RWPE1 (cell line): ENCODE results near the gene FAM50A.

Experiments
- CTCF ChIA-PET: fragments of 350-600 bp; sonication (Branson Sonifier 250); formaldehyde crosslinking; extraction: SDS; loops from one replicate; lab custom pipeline; 2021; lab: Yijun Ruan, JAX
- POLR2A ChIA-PET: fragments of 400-600 bp; formaldehyde crosslinking; extraction: SDS; loops from one replicate; lab custom pipeline; 2020; ENCODE audit warnings: antibody characterized with exemption; ENCODE audit not compliant: low non-redundant PET; lab: Yijun Ruan, JAX
- DNase-seq: peaks from one replicate; pipeline ENCODE4 v3.0.0; 2012; ENCODE audit warnings: low spot score
- H3K27ac ChIP-seq: fragments of 450-650 bp; 2 replicates; pipeline ENCODE4 v1.5.1; 2017
- CTCF ChIP-seq: fragments of 450-650 bp; conservative IDR thresholded peaks from 2 replicates; pipeline ENCODE4 v1.5.1; 2017; ENCODE audit warnings: low read depth, mild to moderate bottlenecking

FAM50A gene

GRCh38 chrX:154477891-154478477 is 34.0 kb downstream of the FAM50A start:
- ChIA-PET POLR2A (interaction anchor here (0.6 kb wide), 1 partner anchor 20 kb away, joined by 3 read pairs; the partner anchor contains the start of gene PLXNA3), CTCF (no interaction called here)
- TF ChIP-seq CTCF, result no peak
- DNase-seq, result no peak
- H3K27ac ChIP-seq, result peak overlapping the region; percentile 87

- CTCF ChIA-PET, result no interaction called here
- TF ChIP-seq CTCF, result no peak
- peak; percentile 86 for DNase-seq
- POLR2A ChIA-PET, result no interaction called here
- H3K27ac ChIP-seq, result peak within 1 kb of the TSS; percentile 87
Observed at GRCh38 chrX:154478728-154479622, 35.0 kb downstream of the FAM50A start, which contains the start of gene LAGE3. Gene LAGE3 (minus strand): TSS chrX:154479281. CDS start chrX:154478915, 366 bp downstream.

- no peak for TF ChIP-seq CTCF
- no peak for DNase-seq
- H3K27ac ChIP-seq, result no peak overlapping the region
- ChIA-PET CTCF (interaction anchor here (0.6 kb wide), 2 partner anchors 9 to 482 kb away, joined by 3 read pairs; no protein-coding TSS in a partner anchor), POLR2A (no interaction called here)
Observed at GRCh38 chrX:154481195-154481594, 37.3 kb downstream of the FAM50A start.

- TF ChIP-seq CTCF, result no peak
- DNase-seq, result no peak
- CTCF ChIA-PET, result interaction anchor here (0.6 kb wide), 1 partner anchor 483 kb away, joined by 3 read pairs; no protein-coding TSS in a partner anchor
- POLR2A ChIA-PET, result no interaction called here
- H3K27ac ChIP-seq, result peak overlapping the region; percentile 35
Observed at GRCh38 chrX:154481911-154482601, 38.1 kb downstream of the FAM50A start.

GRCh38 chrX:154482786-154483185 is 38.8 kb downstream of the FAM50A start:
- no peak for DNase-seq
- CTCF ChIA-PET, result no interaction called here
- TF ChIP-seq CTCF, result no peak
- peak overlapping the region; percentile 35 for H3K27ac ChIP-seq
- POLR2A ChIA-PET, result no interaction called here

- no peak for DNase-seq
- ChIA-PET POLR2A (no interaction called here), CTCF (no interaction called here)
- TF ChIP-seq CTCF, result no peak
- no peak overlapping the region; the same call in 1 of the 2 replicates for H3K27ac ChIP-seq
Observed at GRCh38 chrX:154483325-154483724, 39.4 kb downstream of the FAM50A start.
